ENCODE measurements around the gene SPTBN5.

DNA sequence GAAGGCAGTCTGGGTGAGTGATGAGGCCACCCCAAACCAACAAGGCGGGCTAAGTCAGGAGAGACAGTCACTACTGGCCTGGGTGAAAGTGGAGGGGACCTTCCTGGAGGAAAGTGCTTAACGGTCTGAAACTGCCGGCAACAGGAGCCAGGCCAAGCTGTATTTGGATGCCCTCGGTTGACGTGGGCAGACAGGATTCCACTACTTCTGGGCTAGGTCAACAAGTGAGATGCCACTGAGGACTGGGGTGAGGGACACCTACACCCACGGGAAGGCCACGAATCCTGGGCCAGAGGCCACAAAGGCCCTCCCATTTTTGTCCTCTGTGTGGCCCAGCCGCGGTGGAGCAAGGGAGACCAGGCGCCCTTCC is 12.3 kb downstream of the SPTBN5 start:
- TF ChIP-seq, protein P1, sequence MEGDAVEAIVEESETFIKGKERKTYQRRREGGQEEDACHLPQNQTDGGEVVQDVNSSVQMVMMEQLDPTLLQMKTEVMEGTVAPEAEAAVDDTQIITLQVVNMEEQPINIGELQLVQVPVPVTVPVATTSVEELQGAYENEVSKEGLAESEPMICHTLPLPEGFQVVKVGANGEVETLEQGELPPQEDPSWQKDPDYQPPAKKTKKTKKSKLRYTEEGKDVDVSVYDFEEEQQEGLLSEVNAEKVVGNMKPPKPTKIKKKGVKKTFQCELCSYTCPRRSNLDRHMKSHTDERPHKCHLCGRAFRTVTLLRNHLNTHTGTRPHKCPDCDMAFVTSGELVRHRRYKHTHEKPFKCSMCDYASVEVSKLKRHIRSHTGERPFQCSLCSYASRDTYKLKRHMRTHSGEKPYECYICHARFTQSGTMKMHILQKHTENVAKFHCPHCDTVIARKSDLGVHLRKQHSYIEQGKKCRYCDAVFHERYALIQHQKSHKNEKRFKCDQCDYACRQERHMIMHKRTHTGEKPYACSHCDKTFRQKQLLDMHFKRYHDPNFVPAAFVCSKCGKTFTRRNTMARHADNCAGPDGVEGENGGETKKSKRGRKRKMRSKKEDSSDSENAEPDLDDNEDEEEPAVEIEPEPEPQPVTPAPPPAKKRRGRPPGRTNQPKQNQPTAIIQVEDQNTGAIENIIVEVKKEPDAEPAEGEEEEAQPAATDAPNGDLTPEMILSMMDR (IDR thresholded peaks at IDR 0.05): no peak
- no peak for TF ChIP-seq POLR2A (IDR thresholded peaks at IDR 0.05)
